ENCODE data around the gene GIN1. TPM values are rescaled to one million over a fixed set of nuclear protein-coding genes. Genes with fewer than 3 reads are reported as not detected.
A peak's percentile ranks its signal among the peaks of the same experiment; 100 is the strongest.

The GIN1 gene
- total and polyA plus RNA-seq, 9 of the 15 experiments (the other 6 are each of a cell fraction or from before 2014, with no cell fraction given) = 2.4 to 9.8 (median 7.8) TPM

DNA sequence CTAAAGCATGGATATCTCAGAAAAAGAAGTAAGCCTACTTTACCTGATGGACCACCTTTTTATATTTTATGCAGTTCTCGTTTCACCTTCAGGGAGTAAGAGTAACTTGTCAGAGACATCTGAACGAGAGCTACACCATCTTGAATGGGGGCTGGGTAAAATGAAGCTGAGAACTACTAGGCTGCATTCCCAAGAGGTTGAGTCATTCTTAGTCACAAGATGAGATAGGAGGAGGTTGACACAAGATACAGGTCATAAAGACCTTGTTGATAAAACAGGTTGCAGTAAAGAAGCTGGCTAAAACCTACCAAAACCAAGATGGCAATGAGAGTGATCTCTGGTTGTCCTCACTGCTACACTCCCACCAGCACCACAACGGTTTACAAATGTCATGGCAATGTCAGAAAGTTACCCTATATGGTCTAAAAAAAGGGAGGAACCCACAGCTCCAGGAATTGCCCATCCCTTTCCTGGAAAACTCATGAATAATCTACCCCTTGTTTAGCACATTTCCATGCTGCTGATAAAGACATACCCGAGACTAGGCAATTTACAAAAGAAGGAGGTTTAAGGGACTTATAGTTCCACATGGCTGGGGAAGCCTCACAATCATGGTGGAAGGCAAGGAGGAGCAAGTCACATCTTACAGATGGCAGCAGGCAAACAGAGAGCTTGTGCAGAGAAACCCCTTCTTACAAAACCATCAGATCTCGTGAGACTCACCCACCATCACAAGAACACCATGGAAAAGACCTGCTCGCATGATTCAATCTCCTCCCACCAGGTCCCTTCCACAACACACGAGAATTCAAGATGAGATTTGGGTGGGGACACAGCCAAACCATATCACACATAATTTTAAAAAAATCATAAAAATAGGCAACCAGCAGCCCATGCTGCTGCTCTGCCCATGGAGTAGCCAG is 62.5 kb downstream of the GIN1 start (continued):
- TF ChIP-seq, protein P1, sequence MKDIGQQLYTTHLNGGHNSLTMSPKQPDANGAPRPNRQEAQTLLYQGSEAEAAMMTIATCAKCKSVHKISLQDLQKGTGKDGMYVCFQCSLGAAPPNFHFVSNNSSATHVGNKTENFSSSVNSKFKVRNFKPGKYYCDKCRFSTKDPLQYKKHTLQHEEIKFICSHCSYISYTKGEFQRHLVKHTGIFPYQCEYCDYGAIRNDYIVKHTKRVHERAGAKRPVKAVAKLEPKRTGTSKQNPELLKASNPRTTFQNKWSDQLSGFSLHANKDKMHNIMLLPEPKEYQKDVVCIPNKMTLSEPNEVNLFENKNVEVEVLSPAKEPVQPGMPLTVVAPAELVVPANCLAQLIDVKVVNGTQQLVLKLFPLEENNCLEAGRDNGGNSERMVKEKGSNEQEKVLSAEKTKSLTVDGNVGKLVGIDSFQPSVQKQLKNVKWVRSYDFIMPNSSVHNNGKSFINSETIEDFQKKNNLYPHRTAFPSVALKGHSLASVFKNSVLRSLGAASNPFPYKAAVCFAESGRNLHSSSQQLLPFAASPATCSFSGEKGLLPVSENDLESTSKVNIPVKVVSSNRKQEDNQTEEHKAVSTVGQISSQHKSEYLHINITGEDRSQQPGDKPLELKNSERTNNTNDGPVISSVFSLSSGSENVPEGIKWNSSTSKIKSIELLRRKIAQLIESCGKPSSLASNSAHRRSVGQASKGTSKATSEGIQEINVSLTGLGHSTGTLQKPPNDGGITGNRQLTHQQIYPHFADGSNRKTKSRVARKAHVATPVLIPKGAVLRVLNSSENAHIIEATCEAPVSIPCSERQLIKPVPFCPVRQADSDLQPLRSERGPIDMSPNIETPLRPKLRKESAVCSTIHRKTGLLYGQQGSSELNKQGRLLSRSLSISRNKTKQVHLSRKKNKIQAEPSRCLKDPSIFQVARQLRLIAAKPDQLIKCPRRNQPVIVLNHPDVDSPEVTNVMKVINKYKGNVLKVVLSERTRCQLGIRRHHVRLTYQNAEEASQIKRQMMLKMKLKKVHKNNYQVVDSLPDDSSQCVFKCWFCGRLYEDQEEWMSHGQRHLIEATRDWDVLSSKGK (CRISPR knock-in tag; IDR thresholded peaks at IDR 0.05) = no peak
- TF ChIP-seq, protein P2, sequence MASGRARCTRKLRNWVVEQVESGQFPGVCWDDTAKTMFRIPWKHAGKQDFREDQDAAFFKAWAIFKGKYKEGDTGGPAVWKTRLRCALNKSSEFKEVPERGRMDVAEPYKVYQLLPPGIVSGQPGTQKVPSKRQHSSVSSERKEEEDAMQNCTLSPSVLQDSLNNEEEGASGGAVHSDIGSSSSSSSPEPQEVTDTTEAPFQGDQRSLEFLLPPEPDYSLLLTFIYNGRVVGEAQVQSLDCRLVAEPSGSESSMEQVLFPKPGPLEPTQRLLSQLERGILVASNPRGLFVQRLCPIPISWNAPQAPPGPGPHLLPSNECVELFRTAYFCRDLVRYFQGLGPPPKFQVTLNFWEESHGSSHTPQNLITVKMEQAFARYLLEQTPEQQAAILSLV (tag; IDR thresholded peaks at IDR 0.05) = peak; percentile 97
- TF ChIP-seq MCM2 (IDR thresholded peaks at IDR 0.05; ENCODE audit: low read depth) = no peak
- no peak for TF ChIP-seq JUNB (CRISPR knock-in tag; conservative IDR thresholded peaks at IDR 0.05)
- TF ChIP-seq, protein P3, sequence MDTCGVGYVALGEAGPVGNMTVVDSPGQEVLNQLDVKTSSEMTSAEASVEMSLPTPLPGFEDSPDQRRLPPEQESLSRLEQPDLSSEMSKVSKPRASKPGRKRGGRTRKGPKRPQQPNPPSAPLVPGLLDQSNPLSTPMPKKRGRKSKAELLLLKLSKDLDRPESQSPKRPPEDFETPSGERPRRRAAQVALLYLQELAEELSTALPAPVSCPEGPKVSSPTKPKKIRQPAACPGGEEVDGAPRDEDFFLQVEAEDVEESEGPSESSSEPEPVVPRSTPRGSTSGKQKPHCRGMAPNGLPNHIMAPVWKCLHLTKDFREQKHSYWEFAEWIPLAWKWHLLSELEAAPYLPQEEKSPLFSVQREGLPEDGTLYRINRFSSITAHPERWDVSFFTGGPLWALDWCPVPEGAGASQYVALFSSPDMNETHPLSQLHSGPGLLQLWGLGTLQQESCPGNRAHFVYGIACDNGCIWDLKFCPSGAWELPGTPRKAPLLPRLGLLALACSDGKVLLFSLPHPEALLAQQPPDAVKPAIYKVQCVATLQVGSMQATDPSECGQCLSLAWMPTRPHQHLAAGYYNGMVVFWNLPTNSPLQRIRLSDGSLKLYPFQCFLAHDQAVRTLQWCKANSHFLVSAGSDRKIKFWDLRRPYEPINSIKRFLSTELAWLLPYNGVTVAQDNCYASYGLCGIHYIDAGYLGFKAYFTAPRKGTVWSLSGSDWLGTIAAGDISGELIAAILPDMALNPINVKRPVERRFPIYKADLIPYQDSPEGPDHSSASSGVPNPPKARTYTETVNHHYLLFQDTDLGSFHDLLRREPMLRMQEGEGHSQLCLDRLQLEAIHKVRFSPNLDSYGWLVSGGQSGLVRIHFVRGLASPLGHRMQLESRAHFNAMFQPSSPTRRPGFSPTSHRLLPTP (IDR thresholded peaks at IDR 0.05; ENCODE audit: borderline replicate concordance, extremely low read depth, insufficient read length) = no peak
- TF ChIP-seq BDP1 (IDR thresholded peaks at IDR 0.05; ENCODE audit: insufficient read depth, insufficient read length) = no peak
- TF ChIP-seq ZNF436 (CRISPR knock-in tag; IDR thresholded peaks at IDR 0.05) = no peak
- TF ChIP-seq TBP (optimal IDR thresholded peaks at IDR 0.05; ENCODE audit: low read depth, low read length) = no peak
- TF ChIP-seq, protein P4, sequence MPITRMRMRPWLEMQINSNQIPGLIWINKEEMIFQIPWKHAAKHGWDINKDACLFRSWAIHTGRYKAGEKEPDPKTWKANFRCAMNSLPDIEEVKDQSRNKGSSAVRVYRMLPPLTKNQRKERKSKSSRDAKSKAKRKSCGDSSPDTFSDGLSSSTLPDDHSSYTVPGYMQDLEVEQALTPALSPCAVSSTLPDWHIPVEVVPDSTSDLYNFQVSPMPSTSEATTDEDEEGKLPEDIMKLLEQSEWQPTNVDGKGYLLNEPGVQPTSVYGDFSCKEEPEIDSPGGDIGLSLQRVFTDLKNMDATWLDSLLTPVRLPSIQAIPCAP (CRISPR knock-in tag; IDR thresholded peaks at IDR 0.05; ENCODE audit: borderline replicate concordance) = no peak
- peak; percentile 89 for TF ChIP-seq ZNF239 (CRISPR knock-in tag; IDR thresholded peaks at IDR 0.05)
- TF ChIP-seq SMC3 (conservative IDR thresholded peaks at IDR 0.05; ENCODE audit: insufficient read depth, low read depth, low read length) = no peak
- TF ChIP-seq, protein P5, sequence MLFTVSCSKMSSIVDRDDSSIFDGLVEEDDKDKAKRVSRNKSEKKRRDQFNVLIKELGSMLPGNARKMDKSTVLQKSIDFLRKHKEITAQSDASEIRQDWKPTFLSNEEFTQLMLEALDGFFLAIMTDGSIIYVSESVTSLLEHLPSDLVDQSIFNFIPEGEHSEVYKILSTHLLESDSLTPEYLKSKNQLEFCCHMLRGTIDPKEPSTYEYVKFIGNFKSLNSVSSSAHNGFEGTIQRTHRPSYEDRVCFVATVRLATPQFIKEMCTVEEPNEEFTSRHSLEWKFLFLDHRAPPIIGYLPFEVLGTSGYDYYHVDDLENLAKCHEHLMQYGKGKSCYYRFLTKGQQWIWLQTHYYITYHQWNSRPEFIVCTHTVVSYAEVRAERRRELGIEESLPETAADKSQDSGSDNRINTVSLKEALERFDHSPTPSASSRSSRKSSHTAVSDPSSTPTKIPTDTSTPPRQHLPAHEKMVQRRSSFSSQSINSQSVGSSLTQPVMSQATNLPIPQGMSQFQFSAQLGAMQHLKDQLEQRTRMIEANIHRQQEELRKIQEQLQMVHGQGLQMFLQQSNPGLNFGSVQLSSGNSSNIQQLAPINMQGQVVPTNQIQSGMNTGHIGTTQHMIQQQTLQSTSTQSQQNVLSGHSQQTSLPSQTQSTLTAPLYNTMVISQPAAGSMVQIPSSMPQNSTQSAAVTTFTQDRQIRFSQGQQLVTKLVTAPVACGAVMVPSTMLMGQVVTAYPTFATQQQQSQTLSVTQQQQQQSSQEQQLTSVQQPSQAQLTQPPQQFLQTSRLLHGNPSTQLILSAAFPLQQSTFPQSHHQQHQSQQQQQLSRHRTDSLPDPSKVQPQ (CRISPR knock-in tag; IDR thresholded peaks at IDR 0.05; ENCODE audit: borderline replicate concordance) = peak; percentile 78; the same call in 1 of the 2 replicates
